H9 (cell line): ENCODE results near the gene SEMA3D. TPM values are rescaled to one million over a fixed set of nuclear protein-coding genes. Genes with fewer than 3 reads are reported as not detected.
A peak's percentile ranks its signal among the peaks of the same experiment; 100 is the strongest.

Experiments
- DNase-seq: peaks from one replicate; pipeline ENCODE4 v3.0.0-alpha.2; 2017
- H2AFZ ChIP-seq: one replicate; pipeline ENCODE4 v1.6.1; 2013; ENCODE audit warnings: mild to moderate bottlenecking, low read length, control low read depth, moderate library complexity
- H2AK5ac ChIP-seq: 2 replicates; pipeline ENCODE4 v1.6.1; 2013; ENCODE audit warnings: low read length, control low read depth, mixed read lengths; ENCODE audit not compliant: insufficient read length
- H2BK120ac ChIP-seq: one replicate; pipeline ENCODE4 v1.6.1; 2013; ENCODE audit warnings: low read depth, mild to moderate bottlenecking, low read length, control low read depth, inconsistent platforms; ENCODE audit not compliant: poor library complexity, severe bottlenecking
- H2BK12ac ChIP-seq: 2 replicates; pipeline ENCODE4 v1.6.1; 2013; ENCODE audit warnings: low read length, control low read depth, mixed read lengths, low read depth; ENCODE audit not compliant: insufficient read length
- H2BK15ac ChIP-seq: 2 replicates; pipeline ENCODE4 v1.6.1; 2013; ENCODE audit warnings: low read depth, low read length, control low read depth
- H2BK20ac ChIP-seq: one replicate; pipeline ENCODE4 v1.6.1; 2013; ENCODE audit warnings: low read depth, mild to moderate bottlenecking, low read length, control low read depth, inconsistent platforms; ENCODE audit not compliant: poor library complexity, severe bottlenecking
- H2BK5ac ChIP-seq: 2 replicates; pipeline ENCODE4 v1.6.1; 2013; ENCODE audit warnings: low read length, control low read depth, mixed read lengths; ENCODE audit not compliant: insufficient read length
- H3K14ac ChIP-seq: 2 replicates; pipeline ENCODE4 v1.6.1; 2013; ENCODE audit warnings: low read length, control low read depth; ENCODE audit not compliant: insufficient read depth
- H3K18ac ChIP-seq: 2 replicates; pipeline ENCODE4 v1.6.1; 2013; ENCODE audit warnings: low read depth, mild to moderate bottlenecking, mixed read lengths, low read length, control low read depth; ENCODE audit not compliant: insufficient read length
- H3K23ac ChIP-seq: 2 replicates; pipeline ENCODE4 v1.6.1; 2013; ENCODE audit warnings: low read length, control low read depth, mixed read lengths, low read depth; ENCODE audit not compliant: insufficient read length
- H3K23me2 ChIP-seq: 2 replicates; pipeline ENCODE4 v1.6.1; 2013; ENCODE audit warnings: low read depth, mild to moderate bottlenecking, mixed read lengths, low read length, control low read depth; ENCODE audit not compliant: insufficient read length, poor library complexity, severe bottlenecking
- H3K27ac ChIP-seq: 2 replicates; pipeline ENCODE4 v1.5.1; 2013; ENCODE audit warnings: low read length, control low read depth, mixed read lengths, low read depth; ENCODE audit not compliant: insufficient read length
- H3K27me3 ChIP-seq: 2 replicates; pipeline ENCODE4 v1.6.1; 2013; ENCODE audit warnings: low read length, control low read depth, inconsistent platforms; ENCODE audit not compliant: insufficient read depth
- H3K4ac ChIP-seq: 2 replicates; pipeline ENCODE4 v1.6.1; 2013; ENCODE audit warnings: low read depth, mild to moderate bottlenecking, control low read depth, inconsistent platforms, low read length, moderate library complexity
- H3K4me1 ChIP-seq: 2 replicates; pipeline ENCODE4 v1.6.1; 2013; ENCODE audit warnings: low read length, control low read depth, inconsistent platforms; ENCODE audit not compliant: insufficient read depth
- H3K4me2 ChIP-seq: 2 replicates; pipeline ENCODE4 v1.6.1; 2013; ENCODE audit warnings: low read length, control low read depth, mixed read lengths; ENCODE audit not compliant: insufficient read length, insufficient read depth
- H3K56ac ChIP-seq: 2 replicates; pipeline ENCODE4 v1.6.1; 2013; ENCODE audit warnings: low read depth, mild to moderate bottlenecking, mixed read lengths, low read length, control low read depth; ENCODE audit not compliant: insufficient read length
- H3K79me1 ChIP-seq: 2 replicates; pipeline ENCODE4 v1.6.1; 2013; ENCODE audit warnings: low read depth, mild to moderate bottlenecking, moderate library complexity, low read length, control low read depth, inconsistent platforms; ENCODE audit not compliant: insufficient read depth, poor library complexity, severe bottlenecking
- H3K79me2 ChIP-seq: 2 replicates; pipeline ENCODE4 v1.6.1; 2013; ENCODE audit warnings: low read length, control low read depth, inconsistent platforms; ENCODE audit not compliant: insufficient read depth
- H3K9ac ChIP-seq: 2 replicates; pipeline ENCODE4 v1.6.1; 2013; ENCODE audit warnings: low read length, control low read depth, mixed read lengths; ENCODE audit not compliant: insufficient read length; ENCODE audit errors: extremely low read depth
- H3K9me3 ChIP-seq: one replicate; pipeline ENCODE4 v1.6.1; 2013; ENCODE audit warnings: low read depth, low read length, inconsistent platforms; ENCODE audit not compliant: control insufficient read depth
- H3T11ph ChIP-seq: one replicate; pipeline ENCODE4 v1.6.1; 2013; ENCODE audit warnings: mild to moderate bottlenecking, low read length, control low read depth, inconsistent platforms
- H4K20me1 ChIP-seq: one replicate; pipeline ENCODE4 v1.6.1; 2013; ENCODE audit not compliant: control insufficient read depth, insufficient read length, insufficient read depth
- H4K5ac ChIP-seq: 2 replicates; pipeline ENCODE4 v1.6.1; 2013; ENCODE audit warnings: low read depth, mild to moderate bottlenecking, mixed read lengths, low read length, control low read depth; ENCODE audit not compliant: insufficient read length
- H4K8ac ChIP-seq: replicated peaks from 2 replicates; pipeline ENCODE4 v1.6.1; 2013; ENCODE audit warnings: low read length, control low read depth, mixed read lengths, low read depth; ENCODE audit not compliant: insufficient read length
- H4K91ac ChIP-seq: 2 replicates; pipeline ENCODE4 v1.6.1; 2013; ENCODE audit warnings: low read depth, mild to moderate bottlenecking, moderate library complexity, mixed read lengths, low read length, control low read depth; ENCODE audit not compliant: insufficient read length
- H3K27ac Mint-ChIP-seq, 3 experiments: 2 replicates in 2 of 3; 3 replicates in 1 of 3; pipeline ENCODE4 v1.8.0; 2020 to 2021; ENCODE audit warnings: mixed read lengths in 3 of 3, mild to moderate bottlenecking in 1 of 3, moderate library complexity in 1 of 3
- H3K27me3 Mint-ChIP-seq: 2 replicates; pipeline ENCODE4 v1.8.0; 2021; ENCODE audit warnings: low read depth, mild to moderate bottlenecking, moderate library complexity, mixed read lengths
- H3K36me3 Mint-ChIP-seq, 3 experiments: 2 replicates in 2 of 3; 3 replicates in 1 of 3; pipeline ENCODE4 v1.8.0; 2020 to 2021; ENCODE audit warnings: low read depth in 3 of 3, mixed read lengths in 3 of 3; ENCODE audit not compliant: insufficient read depth in 1 of 3
- H3K4me1 Mint-ChIP-seq, 2 experiments: 2 replicates each; pipeline ENCODE4 v1.8.0; 2020; ENCODE audit warnings: mixed read lengths in 2 of 2
- H3K4me3 Mint-ChIP-seq, 2 experiments: 2 replicates in 1 of 2; 3 replicates in 1 of 2; pipeline ENCODE4 v1.8.0; 2020 to 2021; ENCODE audit warnings: mild to moderate bottlenecking in 2 of 2, mixed read lengths in 2 of 2, moderate library complexity in 1 of 2
- H3K9me3 Mint-ChIP-seq, 2 experiments: 2 replicates in 1 of 2; 3 replicates in 1 of 2; pipeline ENCODE4 v1.8.0; 2020; ENCODE audit warnings: mild to moderate bottlenecking in 2 of 2, mixed read lengths in 2 of 2, moderate library complexity in 1 of 2
- WGBS: extraction: QIAGEN DNeasy Blood & Tissue Kit; methylation state at CpG from one replicate; pipeline ENCODE4 v1.1.7; 2013; ENCODE audit warnings: missing lambda C conversion rate, low lambda C conversion rate, mixed read lengths; ENCODE audit not compliant: insufficient read length; ENCODE audit errors: extremely low coverage; 5-methylcytosine and 5-hydroxymethylcytosine counted together
- total RNA-seq: library from RNA; stranded (reverse); gene quantifications from 2 replicates; pipeline ENCODE4 v1.2.1, GENCODE V29; 2021
- TF ChIP-seq, protein P1 (sequence below): fragments of 200-600 bp; sonication (generic); conservative IDR thresholded peaks from 3 replicates; pipeline ENCODE4 v1.8.0; 2021; ENCODE audit warnings: antibody characterized with exemption, mild to moderate bottlenecking

The SEMA3D gene
- total RNA-seq, 1 experiment from 2014 or later, result 5.4 TPM

- Histone ChIP-seq H3K56ac (no peak overlapping the region), H3K23ac (no peak overlapping the region), H3T11ph (no peak overlapping the region), H2BK5ac (no peak overlapping the region), H4K20me1 (no peaks in the 10 kb centered on the region), H3K4me2 (no peak overlapping the region), H3K4me1 (peaks cover 2% of the 10 kb centered on the region; the same call in 1 of the 2 replicates), H3K23me2 (no peaks in the 10 kb centered on the region), H2AFZ (no peak overlapping the region), H3K9ac (no peak overlapping the region), H3K27me3 (no peaks in the 10 kb centered on the region), H3K79me1 (no peaks in the 10 kb centered on the region), H2BK20ac (no peak overlapping the region), H3K27ac (no peak overlapping the region), H4K5ac (no peak overlapping the region), H2AK5ac (no peak overlapping the region), H4K91ac (no peak overlapping the region), H2BK15ac (no peak overlapping the region), H3K18ac (no peak overlapping the region), H4K8ac (no peak overlapping the region), H3K9me3 (no peaks in the 10 kb centered on the region), H3K4ac (no peak overlapping the region), H3K14ac (no peak overlapping the region), H2BK12ac (no peak overlapping the region), H2BK120ac (no peak overlapping the region), H3K79me2 (no peaks in the 10 kb centered on the region)
- Mint-ChIP-seq H3K4me1 (peaks cover 16 to 19% of the 10 kb centered on the region in 2 experiments), H3K36me3 (no peaks in the 10 kb centered on the region), H3K27ac (no peak overlapping the region), H3K9me3 (no peaks in the 10 kb centered on the region), H3K27me3 (no peaks in the 10 kb centered on the region), H3K4me3 (no peak overlapping the region)
- WGBS, result no CpG with 5 or more reads among the region's 2 CpGs
- TF ChIP-seq, protein P1, sequence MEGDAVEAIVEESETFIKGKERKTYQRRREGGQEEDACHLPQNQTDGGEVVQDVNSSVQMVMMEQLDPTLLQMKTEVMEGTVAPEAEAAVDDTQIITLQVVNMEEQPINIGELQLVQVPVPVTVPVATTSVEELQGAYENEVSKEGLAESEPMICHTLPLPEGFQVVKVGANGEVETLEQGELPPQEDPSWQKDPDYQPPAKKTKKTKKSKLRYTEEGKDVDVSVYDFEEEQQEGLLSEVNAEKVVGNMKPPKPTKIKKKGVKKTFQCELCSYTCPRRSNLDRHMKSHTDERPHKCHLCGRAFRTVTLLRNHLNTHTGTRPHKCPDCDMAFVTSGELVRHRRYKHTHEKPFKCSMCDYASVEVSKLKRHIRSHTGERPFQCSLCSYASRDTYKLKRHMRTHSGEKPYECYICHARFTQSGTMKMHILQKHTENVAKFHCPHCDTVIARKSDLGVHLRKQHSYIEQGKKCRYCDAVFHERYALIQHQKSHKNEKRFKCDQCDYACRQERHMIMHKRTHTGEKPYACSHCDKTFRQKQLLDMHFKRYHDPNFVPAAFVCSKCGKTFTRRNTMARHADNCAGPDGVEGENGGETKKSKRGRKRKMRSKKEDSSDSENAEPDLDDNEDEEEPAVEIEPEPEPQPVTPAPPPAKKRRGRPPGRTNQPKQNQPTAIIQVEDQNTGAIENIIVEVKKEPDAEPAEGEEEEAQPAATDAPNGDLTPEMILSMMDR, result peak; percentile 84
- no peak for DNase-seq
Observed at GRCh38 chr7:85023066-85023712, 163.7 kb downstream of the SEMA3D start.
